Epithelial cell of prostate (primary cell): ENCODE data around the gene RBBP7.
A peak's percentile ranks its signal among the peaks of the same experiment; 100 is the strongest.
"Not testable (repeated sequence)": the region's sequence is repeated elsewhere in the genome, so short reads cannot be mapped to it uniquely, and the experiment has no call there.

Experiments used
- DNase-seq: peaks from one replicate; pipeline ENCODE4 v3.0.0-alpha.2; 2011; ENCODE audit warnings: low read depth, low spot score
- H3K27ac ChIP-seq: fragments of 450-650 bp; 2 replicates; pipeline ENCODE4 v1.5.1; 2017; ENCODE audit warnings: mild to moderate bottlenecking

Gene RBBP7

DNA sequence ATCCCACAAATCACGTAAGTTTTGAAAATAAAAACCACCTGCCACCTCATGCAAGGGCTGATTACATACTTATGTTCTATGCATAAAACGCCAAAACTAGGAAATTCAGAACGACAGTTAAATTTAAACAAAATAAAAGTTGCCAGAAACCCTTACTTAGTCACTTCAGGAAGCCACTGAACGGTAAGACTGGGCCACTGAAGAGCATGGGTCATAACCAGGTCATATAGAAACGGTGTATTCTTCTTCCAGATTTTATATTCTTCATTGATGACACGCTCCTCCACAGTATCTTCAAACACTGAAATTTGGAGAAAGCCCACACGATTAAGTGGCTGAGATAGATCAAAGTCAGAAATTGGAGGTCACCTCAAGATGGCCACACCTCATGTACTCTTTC is 1.2 kb downstream of the RBBP7 start:
- DNase-seq: no peak
- H3K27ac ChIP-seq: no peak overlapping the region

DNA sequence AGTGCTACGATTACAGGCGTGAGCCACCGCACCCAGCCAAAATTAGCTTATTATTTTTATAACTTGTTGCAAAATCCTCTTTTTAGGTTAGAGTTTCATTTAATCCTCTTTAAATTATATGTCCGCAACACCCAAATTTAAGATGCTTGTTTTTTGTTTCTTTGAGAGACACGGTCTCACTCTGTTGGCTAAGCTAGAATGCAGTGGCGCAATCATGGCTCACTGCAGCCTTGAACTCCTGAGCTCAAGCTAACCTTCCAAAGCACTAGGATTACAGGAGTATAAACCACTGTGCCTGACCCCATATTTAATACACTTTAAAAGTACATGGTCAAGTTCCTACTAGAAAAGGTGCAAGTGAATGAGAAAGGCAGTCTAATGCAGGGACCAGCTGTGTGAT is 2.2 kb downstream of the RBBP7 start:
- no peak for DNase-seq
- no peak overlapping the region for H3K27ac ChIP-seq

GRCh38 chrX:16862829-16863228 is 7.3 kb downstream of the RBBP7 start:
- DNase-seq: no peak
- no peak overlapping the region for H3K27ac ChIP-seq

DNA sequence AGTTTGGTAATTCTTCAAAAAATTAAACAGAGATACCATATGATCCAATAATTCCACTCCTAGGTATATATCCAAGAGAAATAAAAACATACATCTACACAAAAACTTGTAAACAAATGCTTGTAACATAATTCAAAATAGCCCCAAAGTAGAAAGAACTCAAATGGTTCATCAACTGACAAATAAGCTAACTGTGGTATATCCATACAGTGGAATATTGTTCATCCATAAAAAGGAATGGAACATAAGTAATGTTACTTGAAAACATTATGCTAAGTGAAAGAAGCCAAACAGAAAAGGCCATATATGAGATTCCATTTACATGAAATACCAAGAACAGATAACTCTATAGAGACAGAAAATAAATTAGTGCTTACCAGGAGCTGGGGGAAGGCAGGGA is 13.4 kb downstream of the RBBP7 start:
- no peak for DNase-seq
- no peak overlapping the region for H3K27ac ChIP-seq

- DNase-seq: not testable (repeated sequence)
- peak overlapping the region; percentile 7 for H3K27ac ChIP-seq
These were observed 14.1 kb downstream of the RBBP7 start for GRCh38 chrX:16856076-16856404.

GRCh38 chrX:16855363-16856075 is 14.6 kb downstream of the RBBP7 start:
- H3K27ac ChIP-seq: peak overlapping the region; percentile 7
- no peak for DNase-seq

- DNase-seq: no peak
- no peak overlapping the region for H3K27ac ChIP-seq
These were observed 16.6 kb downstream of the RBBP7 start for GRCh38 chrX:16853537-16853936.

DNA sequence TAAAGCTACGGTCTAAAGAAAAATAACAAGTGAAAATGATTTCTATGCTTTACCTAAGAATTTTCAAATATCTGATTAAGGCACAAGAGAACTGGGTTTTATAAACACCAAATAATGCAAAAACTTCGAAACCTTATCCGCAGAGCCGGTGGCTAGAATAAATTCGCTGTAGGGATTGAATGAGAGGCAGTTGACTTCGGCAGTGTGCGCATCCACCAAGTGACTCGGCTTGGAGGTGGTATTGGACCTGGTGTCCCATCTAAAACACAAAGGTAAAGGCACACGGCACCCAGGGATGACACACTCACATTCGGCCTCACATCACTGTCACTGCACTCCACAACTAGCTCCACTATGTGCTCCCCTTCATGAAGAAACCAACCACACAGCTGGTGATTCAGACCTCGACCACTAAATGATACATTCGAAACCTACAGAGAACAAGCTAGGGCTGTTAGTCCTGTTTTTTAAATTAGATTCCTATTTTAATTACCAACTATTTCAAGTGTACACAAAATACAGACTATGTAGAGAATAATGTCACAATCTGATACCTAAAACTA is 17.5 kb downstream of the RBBP7 start:
- no peak overlapping the region for H3K27ac ChIP-seq
- no peak for DNase-seq

DNA sequence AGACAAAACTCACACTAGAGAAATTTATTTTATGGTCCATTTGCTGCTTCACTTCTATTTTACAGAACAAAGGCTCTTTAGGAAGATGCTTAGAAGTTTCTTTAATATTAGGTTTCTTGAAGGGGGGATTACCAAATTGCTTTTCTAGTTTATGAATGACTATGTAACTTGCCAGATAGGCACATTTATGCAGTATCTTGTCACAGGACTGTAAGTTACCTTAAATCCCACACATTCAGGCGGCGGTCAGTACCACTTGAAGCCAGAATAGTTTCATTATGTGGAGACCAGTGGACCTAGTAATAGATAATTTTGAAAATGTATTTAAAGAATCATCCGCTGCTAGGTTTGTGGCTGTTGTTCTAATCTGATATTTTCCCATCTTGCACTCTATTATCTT is 18.3 kb downstream of the RBBP7 start:
- no peak for DNase-seq
- no peak overlapping the region for H3K27ac ChIP-seq

GRCh38 chrX:16851421-16851820 is 18.7 kb downstream of the RBBP7 start:
- H3K27ac ChIP-seq: no peak overlapping the region
- DNase-seq: no peak

GRCh38 chrX:16848541-16848940 is 21.6 kb downstream of the RBBP7 start:
- DNase-seq: no peak
- peak overlapping the region; percentile 10 for H3K27ac ChIP-seq

GRCh38 chrX:16845686-16846085 is 24.5 kb downstream of the RBBP7 start:
- DNase-seq: no peak
- H3K27ac ChIP-seq: no peak overlapping the region

- no peak for DNase-seq
- no peak overlapping the region for H3K27ac ChIP-seq
These were observed 26.8 kb downstream of the RBBP7 start for GRCh38 chrX:16843208-16843909.

DNA sequence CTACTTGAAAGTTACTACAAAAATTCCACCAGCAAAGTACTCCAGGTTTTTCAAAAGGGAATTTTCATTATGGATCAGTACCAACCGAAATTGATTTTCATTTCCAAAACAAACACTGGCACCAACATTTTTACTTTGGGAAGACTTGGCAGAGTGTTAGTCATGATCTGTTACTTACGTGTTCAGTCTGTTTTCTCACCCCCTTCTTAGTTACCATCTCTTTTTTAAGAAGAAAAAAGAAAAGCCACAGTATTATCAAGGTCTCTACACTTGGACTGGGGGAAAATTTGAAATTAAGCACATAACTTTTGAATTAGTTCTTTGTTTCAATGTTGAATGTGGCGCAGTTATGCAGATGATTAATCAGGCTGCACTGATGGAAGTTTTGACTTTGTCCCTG is 27.5 kb downstream of the RBBP7 start:
- no peak for DNase-seq
- no peak overlapping the region for H3K27ac ChIP-seq

- no peak for DNase-seq
These were observed 30.2 kb downstream of the RBBP7 start for GRCh38 chrX:16839852-16840460.

GRCh38 chrX:16839219-16839851 is 30.8 kb downstream of the RBBP7 start:
- DNase-seq: no peak
- peak overlapping the region; percentile 73 for H3K27ac ChIP-seq

More at GRCh38 chrX:16839852-16840460, 30.2 kb downstream of the RBBP7 start:
- peak overlapping the region; percentile 73 for H3K27ac ChIP-seq

DNA sequence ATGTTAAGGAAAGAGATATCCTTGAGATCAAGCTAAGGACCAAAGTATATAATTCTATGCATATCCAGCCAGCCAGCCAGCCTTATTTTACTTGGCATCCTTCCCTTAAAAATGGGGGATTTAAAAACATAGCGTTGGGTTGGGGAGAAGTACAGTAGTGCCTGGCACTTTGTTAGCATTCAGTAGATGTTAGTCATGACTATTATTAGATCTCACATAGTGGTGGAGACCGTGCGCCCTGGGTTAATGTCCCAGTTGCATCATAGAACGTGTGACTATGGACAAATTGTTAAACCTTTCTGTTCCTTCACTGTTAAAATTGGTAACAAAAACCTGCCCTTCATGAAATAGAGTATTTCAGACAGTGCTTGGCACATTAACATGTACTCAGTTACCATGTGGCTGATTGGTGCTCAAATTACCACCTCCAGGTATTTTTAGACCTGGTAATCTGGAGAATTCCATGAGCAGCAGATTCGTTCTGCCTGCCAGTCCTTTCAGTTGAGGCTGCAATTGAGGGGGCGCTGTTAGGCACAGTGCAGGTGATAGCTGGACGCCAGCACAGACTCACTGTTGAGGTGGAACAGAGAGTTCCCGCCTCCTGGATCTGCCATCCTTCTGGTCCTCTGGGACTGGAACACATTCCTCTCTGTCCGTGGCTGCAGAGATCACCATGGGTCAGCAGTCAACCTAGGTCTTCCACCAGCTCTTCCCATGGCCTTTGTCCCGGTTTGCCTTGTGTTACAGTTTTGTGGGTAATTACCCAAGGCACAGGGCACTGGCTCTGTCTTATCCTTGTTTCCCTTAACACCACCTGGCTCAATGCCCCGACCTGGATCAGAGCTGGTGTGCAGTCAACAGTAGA is 31.7 kb downstream of the RBBP7 start:
- DNase-seq: no peak
- peak overlapping the region; percentile 73 for H3K27ac ChIP-seq

- H3K27ac ChIP-seq: no peak overlapping the region
- DNase-seq: no peak
These were observed 33.8 kb downstream of the RBBP7 start for GRCh38 chrX:16836371-16836770.

DNA sequence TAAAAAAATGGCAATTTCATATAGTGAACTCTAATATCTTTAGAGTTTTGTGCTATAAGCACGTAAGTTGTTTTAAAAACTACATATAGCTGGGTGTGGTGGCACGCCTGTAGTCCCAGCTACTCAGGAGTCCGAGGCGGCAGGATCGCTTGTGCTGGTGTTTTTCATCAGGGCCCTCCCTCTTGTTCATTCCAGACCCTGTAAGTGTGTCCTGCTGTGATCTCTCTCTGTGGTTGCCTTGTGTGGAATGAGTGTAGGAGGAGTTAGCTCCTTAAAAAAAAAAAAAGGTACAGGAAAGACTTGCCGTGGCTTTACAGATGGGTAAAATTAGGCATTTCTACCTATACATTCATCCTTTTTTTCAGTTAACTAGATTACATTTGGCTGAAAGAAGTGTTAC is 35.4 kb downstream of the RBBP7 start:
- DNase-seq: no peak
- no peak overlapping the region for H3K27ac ChIP-seq

DNA sequence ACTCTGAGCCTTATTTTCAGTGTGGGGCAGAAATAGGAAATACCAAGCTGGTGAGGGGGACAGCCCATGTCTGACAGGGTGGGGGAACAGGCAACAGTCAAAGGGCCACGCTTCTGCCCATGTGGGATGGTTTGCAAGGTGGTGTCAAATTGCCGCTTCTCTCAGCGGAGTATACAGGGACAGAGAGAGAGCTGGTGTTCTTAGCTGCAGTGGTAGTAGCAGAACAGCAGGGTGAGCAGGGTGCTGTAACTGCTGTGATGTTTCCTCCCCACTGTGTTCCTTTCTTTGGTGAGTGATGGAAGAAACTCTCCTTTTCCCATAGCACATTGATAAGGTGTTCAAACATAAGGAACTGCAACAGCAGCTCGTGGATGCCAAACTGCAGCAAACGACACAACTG is 37.9 kb downstream of the RBBP7 start:
- DNase-seq: no peak

More for the DNA sequence above, 37.9 kb downstream of the RBBP7 start:
- no peak overlapping the region for H3K27ac ChIP-seq
